GM18951 (cell line): ENCODE data around the gene TMEM25.

Source experiments
- POLR2A ChIP-seq: IDR thresholded peaks from 4 replicates; pipeline ENCODE4 v1.6.1; 2011; ENCODE audit warnings: mild to moderate bottlenecking; ENCODE audit not compliant: insufficient read length, insufficient read depth; ENCODE audit errors: extremely low read depth
- in situ Hi-C: fragments of 300-500 bp; cut with MboI; formaldehyde crosslinking; loops from one replicate; pipeline ENCODE4 v1.12.0; 2022; ENCODE audit warnings: low sequenced_read_pairs, mixed read lengths, inconsistent platforms; ENCODE audit not compliant: unreplicated experiment

TMEM25 gene

DNA sequence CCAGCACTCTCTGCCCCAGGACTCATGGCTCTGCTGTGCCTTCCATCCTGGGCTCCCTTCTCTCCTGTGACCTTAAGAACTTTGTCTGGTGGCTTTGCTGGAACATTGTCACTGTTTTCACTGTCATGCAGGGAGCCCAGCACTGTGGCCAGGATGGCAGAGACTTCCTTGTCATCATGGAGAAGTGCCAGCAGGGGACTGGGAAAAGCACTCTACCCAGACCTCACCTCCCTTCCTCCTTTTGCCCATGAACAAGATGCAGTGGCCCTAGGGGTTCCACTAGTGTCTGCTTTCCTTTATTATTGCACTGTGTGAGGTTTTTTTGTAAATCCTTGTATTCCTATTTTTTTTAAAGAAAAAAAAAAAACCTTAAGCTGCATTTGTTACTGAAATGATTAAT, 6.6 kb upstream of the TMEM25 start:
- in situ Hi-C loops = no loop called here
- no peak for TF ChIP-seq POLR2A

DNA sequence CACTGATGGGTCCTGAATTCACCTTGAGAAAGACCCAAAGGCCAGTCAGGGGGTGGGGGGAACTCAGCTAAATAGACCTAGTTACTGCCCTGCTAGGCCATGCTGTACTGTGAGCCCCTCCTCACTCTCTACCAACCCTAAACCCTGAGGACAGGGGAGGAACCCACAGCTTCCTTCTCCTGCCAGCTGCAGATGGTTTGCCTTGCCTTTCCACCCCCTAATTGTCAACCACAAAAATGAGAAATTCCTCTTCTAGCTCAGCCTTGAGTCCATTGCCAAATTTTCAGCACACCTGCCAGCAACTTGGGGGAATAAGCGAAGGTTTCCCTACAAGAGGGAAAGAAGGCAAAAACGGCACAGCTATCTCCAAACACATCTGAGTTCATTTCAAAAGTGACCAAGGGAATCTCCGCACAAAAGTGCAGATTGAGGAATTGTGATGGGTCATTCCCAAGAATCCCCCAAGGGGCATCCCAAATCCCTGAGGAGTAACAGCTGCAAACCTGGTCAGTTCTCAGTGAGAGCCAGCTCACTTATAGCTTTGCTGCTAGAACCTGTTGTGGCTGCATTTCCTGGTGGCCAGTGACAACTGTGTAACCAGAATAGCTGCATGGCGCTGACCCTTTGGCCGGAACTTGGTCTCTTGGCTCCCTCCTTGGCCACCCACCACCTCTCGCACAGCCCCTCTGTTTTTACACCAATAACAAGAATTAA, 6.1 kb upstream of the TMEM25 start:
- in situ Hi-C loops = no loop called here
- no peak for TF ChIP-seq POLR2A

DNA sequence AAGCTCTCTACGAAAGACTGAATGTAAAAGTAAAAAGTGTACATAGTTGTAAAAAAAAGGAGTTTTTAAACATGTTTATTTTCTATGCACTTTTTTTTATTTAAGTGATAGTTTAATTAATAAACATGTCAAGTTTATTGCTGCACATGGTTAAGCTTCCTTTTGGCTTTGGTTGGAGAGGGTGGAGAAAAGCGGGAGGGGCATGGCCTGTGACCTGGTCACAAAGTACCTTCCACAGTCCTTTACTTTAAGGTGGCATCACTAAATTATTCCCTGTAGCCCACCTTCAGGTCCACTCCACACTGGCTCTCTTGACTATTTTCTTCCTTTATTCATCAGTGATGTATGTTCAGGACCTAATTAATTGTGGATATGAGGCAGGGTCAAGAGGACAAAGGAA, 4.3 kb upstream of the TMEM25 start:
- in situ Hi-C loops = no loop called here

DNA sequence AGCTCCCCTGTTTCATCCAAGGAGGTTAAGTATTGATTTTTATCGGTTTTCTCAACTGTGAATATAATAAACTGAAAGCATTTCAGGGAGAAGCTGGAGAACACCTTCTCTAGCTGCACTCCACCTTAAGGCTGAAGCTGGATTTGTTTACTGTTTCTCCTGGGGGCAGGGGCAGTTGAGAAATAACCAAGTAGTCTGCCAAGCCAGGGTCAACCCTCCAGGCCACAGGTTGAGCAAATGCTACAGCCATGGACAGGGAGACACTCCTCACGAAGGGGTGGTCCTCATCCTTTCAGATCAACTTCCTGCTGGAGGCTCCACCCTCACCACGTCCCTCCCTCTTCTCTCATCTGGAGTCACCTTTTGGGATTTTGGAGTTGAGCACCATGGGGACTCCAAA, 3.9 kb upstream of the TMEM25 start, which contains the start of gene TTC36:
TTC36 (plus strand) TSS at position 366 of the 400 bp plus-strand sequence; CDS start at position 387, 21 bp downstream.
- in situ Hi-C loops = no loop called here
- TF ChIP-seq POLR2A = no peak

More for the DNA sequence above, 4.3 kb upstream of the TMEM25 start:
- no peak for TF ChIP-seq POLR2A

DNA sequence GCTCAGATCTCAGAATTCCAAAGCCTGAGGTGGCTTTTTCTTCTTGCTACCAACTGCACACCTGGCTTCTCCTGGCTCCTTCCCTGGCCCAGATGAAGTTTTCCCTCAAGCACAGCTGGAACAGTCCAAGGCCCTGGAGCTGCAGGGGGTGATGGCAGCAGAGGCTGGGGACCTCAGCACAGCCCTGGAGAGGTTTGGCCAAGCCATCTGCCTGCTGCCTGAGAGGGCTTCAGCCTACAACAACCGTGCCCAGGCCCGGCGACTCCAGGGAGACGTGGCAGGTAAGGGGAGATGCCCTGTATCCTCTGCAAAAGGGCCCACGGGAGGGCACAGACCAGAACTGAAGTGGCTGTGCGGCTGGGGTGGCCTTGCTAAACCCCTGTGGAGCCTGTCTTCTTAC, 2.5 kb upstream of the TMEM25 start:
- no peak for TF ChIP-seq POLR2A
- in situ Hi-C loops = no loop called here

DNA sequence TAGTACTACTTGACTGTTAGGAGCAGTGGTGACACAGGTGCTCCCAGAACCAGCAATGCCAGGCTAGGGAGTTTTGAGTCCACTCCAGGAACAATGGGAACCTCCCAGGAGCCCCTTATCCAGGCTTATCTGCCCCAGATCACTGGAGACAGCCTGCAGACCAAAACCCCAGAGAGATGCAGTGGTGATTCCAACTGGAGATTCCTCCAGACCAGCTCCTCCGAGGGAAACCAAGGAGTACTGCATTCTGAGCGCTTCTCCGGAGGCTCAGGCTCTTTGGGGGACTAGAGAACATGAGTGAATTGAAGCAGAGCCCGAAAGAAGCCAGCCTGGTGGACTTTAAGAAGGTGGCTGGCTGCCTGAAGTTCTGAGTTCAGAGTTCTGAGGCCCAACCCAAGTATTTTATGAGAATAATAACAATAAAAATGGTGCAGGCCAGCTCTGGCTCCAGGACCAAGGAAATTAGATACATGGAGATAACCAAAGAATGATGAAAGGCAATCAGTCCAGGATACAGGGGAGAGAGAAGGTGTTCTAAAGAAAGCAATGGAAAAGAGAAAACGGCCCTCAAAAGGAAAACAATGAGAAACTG, 1.3 kb upstream of the TMEM25 start:
- no peak for TF ChIP-seq POLR2A
- in situ Hi-C loops = no loop called here

DNA sequence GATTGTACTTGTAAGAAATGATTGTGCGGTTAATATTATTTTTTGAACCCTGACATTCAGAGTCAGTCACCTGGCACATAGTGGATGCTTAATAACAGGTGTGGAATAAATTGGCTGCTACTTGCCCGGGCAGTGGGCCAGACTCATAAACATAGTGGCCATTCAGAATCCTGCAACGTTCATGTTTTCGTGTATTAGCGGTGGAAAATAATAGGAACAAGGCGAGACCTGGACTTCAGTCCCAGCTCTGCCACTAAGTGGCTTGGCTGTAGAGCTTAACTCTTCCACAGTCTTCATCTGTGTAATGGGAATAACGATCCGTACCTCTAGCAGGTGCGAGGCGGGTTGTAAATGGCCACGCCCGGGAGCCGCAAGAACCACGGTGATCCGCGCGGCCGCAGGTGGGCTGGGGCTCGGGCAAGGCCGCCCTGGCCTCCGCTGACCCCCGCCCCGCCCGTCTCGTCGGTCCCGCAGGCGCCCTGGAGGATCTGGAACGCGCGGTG, 761 bp upstream of the TMEM25 start:
- TF ChIP-seq POLR2A = no peak
- in situ Hi-C loops = no loop called here

DNA sequence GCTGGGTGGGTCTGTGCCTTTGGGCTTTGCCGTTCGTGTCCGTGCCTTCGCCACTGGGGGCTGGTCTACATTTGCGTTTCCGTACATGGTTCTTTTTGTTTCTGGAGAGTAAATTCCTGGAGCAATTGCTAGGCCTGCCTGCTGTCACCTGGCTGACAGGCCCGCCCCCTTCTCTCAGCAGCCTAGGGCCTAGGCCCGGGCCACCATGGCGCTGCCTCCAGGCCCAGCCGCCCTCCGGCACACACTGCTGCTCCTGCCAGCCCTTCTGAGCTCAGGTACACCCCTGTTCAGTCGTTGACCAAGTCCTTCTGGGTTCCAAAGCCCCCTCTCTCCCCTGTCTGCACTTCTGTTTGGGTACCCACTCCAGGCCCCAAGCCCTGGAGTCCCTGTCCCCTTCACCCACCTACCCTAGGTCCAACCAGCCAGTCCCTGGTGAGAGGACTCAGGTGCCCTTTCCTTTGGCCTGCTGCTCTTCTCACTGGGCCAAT, 649 bp downstream of the TMEM25 start:
- in situ Hi-C loops = no loop called here
- no peak for TF ChIP-seq POLR2A

DNA sequence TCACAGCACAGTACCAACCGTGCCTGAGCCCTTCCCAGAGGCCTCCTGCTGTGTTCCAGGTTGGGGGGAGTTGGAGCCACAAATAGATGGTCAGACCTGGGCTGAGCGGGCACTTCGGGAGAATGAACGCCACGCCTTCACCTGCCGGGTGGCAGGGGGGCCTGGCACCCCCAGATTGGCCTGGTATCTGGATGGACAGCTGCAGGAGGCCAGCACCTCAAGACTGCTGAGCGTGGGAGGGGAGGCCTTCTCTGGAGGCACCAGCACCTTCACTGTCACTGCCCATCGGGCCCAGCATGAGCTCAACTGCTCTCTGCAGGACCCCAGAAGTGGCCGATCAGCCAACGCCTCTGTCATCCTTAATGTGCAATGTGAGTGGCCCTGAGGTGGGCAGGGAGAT, 1.1 kb downstream of the TMEM25 start:
- no peak for TF ChIP-seq POLR2A
- in situ Hi-C loops = no loop called here

DNA sequence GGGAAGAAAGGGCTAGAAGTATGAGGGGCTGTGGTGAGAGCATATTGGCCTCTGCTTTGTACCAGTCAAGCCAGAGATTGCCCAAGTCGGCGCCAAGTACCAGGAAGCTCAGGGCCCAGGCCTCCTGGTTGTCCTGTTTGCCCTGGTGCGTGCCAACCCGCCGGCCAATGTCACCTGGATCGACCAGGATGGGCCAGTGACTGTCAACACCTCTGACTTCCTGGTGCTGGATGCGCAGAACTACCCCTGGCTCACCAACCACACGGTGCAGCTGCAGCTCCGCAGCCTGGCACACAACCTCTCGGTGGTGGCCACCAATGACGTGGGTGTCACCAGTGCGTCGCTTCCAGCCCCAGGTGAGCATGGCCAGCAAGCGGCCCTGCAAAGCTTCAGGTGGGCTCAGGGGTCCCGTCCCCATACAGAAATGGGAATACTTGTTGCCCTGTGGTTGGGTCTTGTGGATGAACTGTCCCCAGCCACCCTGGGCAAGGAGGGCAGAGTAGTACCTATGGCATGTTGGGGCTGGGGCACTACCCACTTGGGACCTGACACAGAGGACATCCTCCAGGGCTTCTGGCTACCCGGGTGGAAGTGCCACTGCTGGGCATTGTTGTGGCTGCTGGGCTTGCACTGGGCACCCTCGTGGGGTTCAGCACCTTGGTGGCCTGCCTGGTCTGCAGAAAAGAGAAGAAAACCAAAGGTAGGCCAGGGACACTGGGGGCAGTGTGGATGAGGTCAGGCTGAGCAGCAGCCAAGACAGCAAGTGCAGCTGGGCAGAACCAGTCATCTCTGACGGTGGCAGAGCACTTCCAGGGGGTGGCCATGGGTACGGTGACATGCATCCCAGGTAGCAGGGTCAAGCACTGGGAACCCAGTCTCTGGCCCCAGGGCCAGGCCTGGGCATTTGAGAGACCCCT, 2.1 kb downstream of the TMEM25 start:
- in situ Hi-C loops = no loop called here
- TF ChIP-seq POLR2A = no peak

DNA sequence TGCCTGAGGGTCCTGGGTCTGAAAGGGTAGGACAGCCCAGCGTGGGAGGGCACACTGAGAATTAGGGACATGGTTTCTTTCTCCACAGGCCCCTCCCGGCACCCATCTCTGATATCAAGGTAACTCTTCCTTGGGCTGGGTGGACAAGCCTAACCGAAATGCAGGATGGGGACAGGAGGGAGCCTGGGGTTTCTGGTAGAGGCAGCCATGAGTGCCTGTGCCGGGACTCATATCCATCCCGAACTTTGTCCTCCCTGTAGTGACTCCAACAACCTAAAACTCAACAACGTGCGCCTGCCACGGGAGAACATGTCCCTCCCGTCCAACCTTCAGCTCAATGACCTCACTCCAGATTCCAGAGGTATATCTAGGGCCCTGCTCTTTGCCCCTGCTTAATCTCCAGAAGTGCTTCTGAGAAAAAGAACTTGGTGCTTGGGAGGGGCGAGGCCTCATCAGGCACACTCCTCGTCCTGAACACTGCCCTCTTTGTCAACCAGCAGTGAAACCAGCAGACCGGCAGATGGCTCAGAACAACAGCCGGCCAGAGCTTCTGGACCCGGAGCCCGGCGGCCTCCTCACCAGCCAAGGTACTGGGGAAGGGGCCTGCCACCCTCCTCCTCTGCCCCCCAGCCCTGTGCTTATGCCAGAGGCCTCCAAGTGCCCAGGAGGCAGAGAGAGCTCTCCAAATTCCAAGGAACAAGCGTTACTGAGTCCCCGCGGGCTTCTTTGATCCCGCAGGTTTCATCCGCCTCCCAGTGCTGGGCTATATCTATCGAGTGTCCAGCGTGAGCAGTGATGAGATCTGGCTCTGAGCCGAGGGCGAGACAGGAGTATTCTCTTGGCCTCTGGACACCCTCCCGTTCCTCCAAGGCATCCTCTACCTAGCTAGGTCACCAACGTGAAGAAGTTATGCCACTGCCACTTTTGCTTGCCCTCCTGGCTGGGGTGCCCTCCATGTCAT, 3.1 kb downstream of the TMEM25 start:
- no peak for TF ChIP-seq POLR2A
- in situ Hi-C loops = no loop called here

DNA sequence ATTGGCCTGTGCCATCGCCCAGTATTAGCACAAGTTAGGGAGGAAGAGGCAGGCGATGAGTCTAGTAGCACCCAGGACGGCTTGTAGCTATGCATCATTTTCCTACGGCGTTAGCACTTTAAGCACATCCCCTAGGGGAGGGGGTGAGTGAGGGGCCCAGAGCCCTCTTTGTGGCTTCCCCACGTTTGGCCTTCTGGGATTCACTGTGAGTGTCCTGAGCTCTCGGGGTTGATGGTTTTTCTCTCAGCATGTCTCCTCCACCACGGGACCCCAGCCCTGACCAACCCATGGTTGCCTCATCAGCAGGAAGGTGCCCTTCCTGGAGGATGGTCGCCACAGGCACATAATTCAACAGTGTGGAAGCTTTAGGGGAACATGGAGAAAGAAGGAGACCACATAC, 4.3 kb downstream of the TMEM25 start:
- in situ Hi-C loops = no loop called here

More for the DNA sequence above, 4.3 kb downstream of the TMEM25 start:
- no peak for TF ChIP-seq POLR2A
